ENCODE measurements around the gene TMED9. TPM values are rescaled to one million over a fixed set of nuclear protein-coding genes. Genes with fewer than 3 reads are reported as not detected.

Gene TMED9
- polyA plus RNA-seq, 1 donor (not counting 4 experiments of a cell fraction or from before 2014, with no cell fraction given): 247 TPM

GRCh38 chr5:177610770-177611445 lies 18.9 kb downstream of the TMED9 start:
- Histone ChIP-seq H3K27me3 (ENCODE audit: control insufficient read depth, extremely low read depth, insufficient read depth, low read length) (no peaks in the 10 kb centered on the region), H3K4me2 (ENCODE audit: control insufficient read depth, extremely low read depth, insufficient read depth, low read depth, low read length) (no peak overlapping the region), H2AFZ (ENCODE audit: control insufficient read depth, low read length) (no peak overlapping the region), H3K4me3 (ENCODE audit: control insufficient read depth in 2 of 3, extremely low read depth in 1 of 3, insufficient read depth in 2 of 3, low read depth in 1 of 3, low read length in 3 of 3) (no peak overlapping the region), H4K20me1 (ENCODE audit: control insufficient read depth, extremely low read depth, insufficient read depth, low read length) (no peaks in the 10 kb centered on the region), H3K79me2 (ENCODE audit: control insufficient read depth, insufficient read depth, low read length) (no peaks in the 10 kb centered on the region), H3K9me1 (ENCODE audit: control insufficient read depth, extremely low read depth, insufficient read depth, low read length) (no peaks in the 10 kb centered on the region), H3K9me3 (ENCODE audit: control insufficient read depth, low read depth, low read length) (no peaks in the 10 kb centered on the region), H3K4me1 (ENCODE audit: control insufficient read depth, extremely low read depth, insufficient read depth, low read length) (no peaks in the 10 kb centered on the region), H3K27ac (ENCODE audit: control insufficient read depth, insufficient read depth, low read length) (no peak overlapping the region), H3K9ac (ENCODE audit: control insufficient read depth, extremely low read depth, insufficient read depth, low read length) (no peak overlapping the region), H3K36me3 (ENCODE audit: control insufficient read depth in 2 of 2, extremely low read depth in 1 of 2, insufficient read depth in 2 of 2, low read length in 2 of 2) (peaks cover 0 to 20% of the 10 kb centered on the region in 2 experiments)
- DNase-seq (ENCODE audit: low read depth, low spot score) (no peak), FAIRE-seq (no peak)
- TF ChIP-seq EZH2 (IDR thresholded peaks at IDR 0.05; ENCODE audit: low read length): no peak
- no peak for TF ChIP-seq CTCF (optimal IDR thresholded peaks at IDR 0.05 in 1 of 3, IDR thresholded peaks at IDR 0.05 in 1 of 3, conservative IDR thresholded peaks at IDR 0.05 in 1 of 3; ENCODE audit: extremely low read depth in 1 of 3, insufficient read depth in 2 of 3, low read length in 3 of 3)
- dilution Hi-C loops (cut with MboI; ENCODE audit: extremely low pct_ligation_motif_present, low sequenced_read_pairs): no loop called here

- FAIRE-seq: no peak
Observed at GRCh38 chr5:177611446-177612214, 19.6 kb downstream of the TMED9 start.

More at GRCh38 chr5:177611446-177612214, 19.6 kb downstream of the TMED9 start:
- DNase-seq (ENCODE audit: low read depth, low spot score): no peak
- Histone ChIP-seq H3K9me3 (ENCODE audit: control insufficient read depth, low read depth, low read length) (no peaks in the 10 kb centered on the region), H3K4me2 (ENCODE audit: control insufficient read depth, extremely low read depth, insufficient read depth, low read depth, low read length) (no peak overlapping the region), H3K27me3 (ENCODE audit: control insufficient read depth, extremely low read depth, insufficient read depth, low read length) (no peaks in the 10 kb centered on the region), H3K27ac (ENCODE audit: control insufficient read depth, insufficient read depth, low read length) (no peak overlapping the region), H3K4me1 (ENCODE audit: control insufficient read depth, extremely low read depth, insufficient read depth, low read length) (no peaks in the 10 kb centered on the region), H3K4me3 (ENCODE audit: control insufficient read depth in 2 of 3, extremely low read depth in 1 of 3, insufficient read depth in 2 of 3, low read depth in 1 of 3, low read length in 3 of 3) (no peak overlapping the region), H4K20me1 (ENCODE audit: control insufficient read depth, extremely low read depth, insufficient read depth, low read length) (no peaks in the 10 kb centered on the region), H3K9me1 (ENCODE audit: control insufficient read depth, extremely low read depth, insufficient read depth, low read length) (no peaks in the 10 kb centered on the region), H2AFZ (ENCODE audit: control insufficient read depth, low read length) (no peak overlapping the region), H3K36me3 (ENCODE audit: control insufficient read depth in 2 of 2, extremely low read depth in 1 of 2, insufficient read depth in 2 of 2, low read length in 2 of 2) (peaks cover 0 to 21% of the 10 kb centered on the region in 2 experiments), H3K9ac (ENCODE audit: control insufficient read depth, extremely low read depth, insufficient read depth, low read length) (no peak overlapping the region), H3K79me2 (ENCODE audit: control insufficient read depth, insufficient read depth, low read length) (no peaks in the 10 kb centered on the region)
- TF ChIP-seq CTCF (optimal IDR thresholded peaks at IDR 0.05 in 1 of 3, IDR thresholded peaks at IDR 0.05 in 1 of 3, conservative IDR thresholded peaks at IDR 0.05 in 1 of 3; ENCODE audit: extremely low read depth in 1 of 3, insufficient read depth in 2 of 3, low read length in 3 of 3): no peak
- no peak for TF ChIP-seq EZH2 (IDR thresholded peaks at IDR 0.05; ENCODE audit: low read length)
- dilution Hi-C loops (cut with MboI; ENCODE audit: extremely low pct_ligation_motif_present, low sequenced_read_pairs): no loop called here
